ENCODE measurements around the gene NEMP2.

- TF ChIP-seq POLR2A (IDR thresholded peaks at IDR 0.05): no peak
- no peak for TF ChIP-seq CTCF (IDR thresholded peaks at IDR 0.05)
These were observed 30.3 kb upstream of the NEMP2 start for GRCh38 chr2:190564838-190565237.

Data from thyroid gland (tissue), 4 donors.